Ammon's horn (tissue), 1 donor: Measurements from ENCODE around the gene SUDS3.
"Not testable (repeated sequence)": the region's sequence is repeated elsewhere in the genome, so short reads cannot be mapped to it uniquely, and the experiment has no call there.

Experiments used
- DNase-seq: peaks from one replicate; pipeline ENCODE4 v3.0.0-alpha.2; 2016; ENCODE audit warnings: low spot score

The SUDS3 gene, protein sequence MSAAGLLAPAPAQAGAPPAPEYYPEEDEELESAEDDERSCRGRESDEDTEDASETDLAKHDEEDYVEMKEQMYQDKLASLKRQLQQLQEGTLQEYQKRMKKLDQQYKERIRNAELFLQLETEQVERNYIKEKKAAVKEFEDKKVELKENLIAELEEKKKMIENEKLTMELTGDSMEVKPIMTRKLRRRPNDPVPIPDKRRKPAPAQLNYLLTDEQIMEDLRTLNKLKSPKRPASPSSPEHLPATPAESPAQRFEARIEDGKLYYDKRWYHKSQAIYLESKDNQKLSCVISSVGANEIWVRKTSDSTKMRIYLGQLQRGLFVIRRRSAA

GRCh38 chr12:118376089-118377020, at the start of gene SUDS3:
Gene SUDS3, plus strand, starts transcription at chr12:118376555. Its CDS starts 137 bp downstream, at chr12:118376692.
- peak; percentile 88 for DNase-seq

- DNase-seq: no peak
These were observed 49.4 kb upstream of the SUDS3 start for GRCh38 chr12:118326991-118327390.

GRCh38 chr12:118327391-118327790, 49.0 kb upstream of the SUDS3 start:
- no peak for DNase-seq

GRCh38 chr12:118328486-118329330, 47.6 kb upstream of the SUDS3 start:
- DNase-seq: no peak

GRCh38 chr12:118330421-118331018, 45.8 kb upstream of the SUDS3 start:
- peak; percentile 28 for DNase-seq

GRCh38 chr12:118332511-118332910, 43.8 kb upstream of the SUDS3 start:
- DNase-seq: no peak

GRCh38 chr12:118334241-118334640, 42.1 kb upstream of the SUDS3 start:
- DNase-seq: no peak

DNA sequence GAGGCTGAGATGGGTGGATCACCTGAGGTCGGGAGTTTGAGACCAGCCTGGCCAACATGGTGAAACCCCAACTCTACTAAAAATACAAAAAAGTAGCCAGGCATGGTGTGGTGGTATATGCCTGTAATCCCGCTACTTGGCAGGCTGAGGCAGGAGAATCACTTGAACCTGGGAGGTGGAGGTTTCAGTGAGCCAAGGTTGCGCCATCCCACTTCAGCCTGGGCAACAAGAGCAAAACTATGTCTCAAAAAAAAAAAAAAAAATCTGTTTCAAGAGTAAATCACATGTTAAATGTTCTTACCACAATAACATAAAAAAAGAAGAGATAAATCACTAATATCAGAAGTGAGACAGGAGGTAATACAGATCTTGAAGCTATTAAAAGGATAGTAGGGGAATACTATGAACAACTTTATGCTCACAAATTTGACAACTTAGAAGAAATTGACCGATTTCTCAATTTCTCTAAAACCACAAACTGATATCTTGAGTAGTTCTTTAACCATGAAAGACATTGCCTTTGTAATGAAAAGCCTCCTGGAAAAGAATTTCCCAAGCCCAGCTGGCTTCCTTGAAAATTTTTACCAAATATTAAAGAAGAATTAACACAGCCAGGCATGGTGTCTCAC, 41.3 kb upstream of the SUDS3 start:
- DNase-seq: no peak

DNA sequence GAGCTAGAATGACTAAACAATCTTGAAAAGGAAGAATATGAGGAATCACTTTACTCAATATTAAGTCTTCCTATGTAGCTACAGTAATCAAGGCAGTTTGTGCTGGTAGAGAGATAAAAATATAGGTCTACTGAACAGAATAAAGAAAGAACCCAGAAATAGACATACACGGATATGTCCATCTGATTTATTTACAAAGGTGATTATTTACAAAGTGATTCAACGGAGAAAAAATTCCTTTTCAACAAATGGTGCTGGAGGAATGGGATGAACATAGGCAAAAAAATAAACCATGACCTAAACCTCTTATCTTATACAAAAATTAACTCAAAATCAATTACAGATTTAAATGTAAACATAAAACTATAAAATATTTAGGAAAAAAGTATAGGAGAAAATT, 40.2 kb upstream of the SUDS3 start:
- DNase-seq: no peak

DNA sequence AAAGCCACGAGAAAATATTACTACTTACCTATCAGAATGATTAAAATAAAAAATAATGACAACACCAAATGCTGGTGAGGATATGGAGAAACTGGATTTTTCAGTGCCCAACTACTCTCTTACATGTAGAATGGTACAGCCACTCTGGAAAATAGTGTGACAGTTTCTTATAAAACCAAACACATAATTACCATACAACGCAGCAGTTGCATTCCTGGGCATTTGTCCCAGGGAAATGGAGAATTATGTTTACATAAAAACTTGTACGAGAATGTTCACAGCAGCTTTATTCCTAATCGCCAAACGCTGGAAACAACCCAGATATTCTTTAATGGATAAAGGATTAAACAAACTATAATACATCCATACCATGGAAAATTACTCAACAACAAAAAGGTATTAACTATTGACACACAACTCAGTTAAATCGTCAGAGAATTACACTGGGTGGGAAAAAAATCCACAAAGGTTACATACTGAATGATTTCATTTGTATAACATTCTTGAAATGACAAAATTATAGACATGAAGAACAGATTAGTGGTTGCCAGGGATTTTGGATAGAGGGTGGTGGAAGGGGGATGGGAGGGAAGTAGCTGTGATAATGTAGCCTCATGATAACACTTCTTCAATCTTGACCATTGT, 39.0 kb upstream of the SUDS3 start:
- DNase-seq: no peak

DNA sequence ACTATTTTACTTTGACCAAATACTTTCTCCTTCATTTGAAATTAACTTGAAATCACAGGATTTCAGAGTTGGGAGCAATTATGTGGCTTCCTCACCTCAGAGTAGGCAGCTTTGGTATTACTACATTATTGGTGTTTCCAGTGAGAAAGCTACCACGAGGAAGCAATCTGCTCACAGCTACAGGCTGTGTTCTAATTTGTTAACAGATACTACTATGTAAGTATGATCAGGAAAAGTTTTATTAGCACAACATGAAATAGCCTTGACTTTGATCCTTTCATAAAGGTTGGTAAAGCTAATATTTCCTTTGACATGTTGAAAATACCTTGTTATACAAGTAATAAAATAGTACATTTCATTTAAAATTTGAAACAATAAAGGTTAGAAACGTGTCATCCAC, 34.3 kb upstream of the SUDS3 start:
- DNase-seq: no peak

- no peak for DNase-seq
These were observed 31.5 kb upstream of the SUDS3 start for GRCh38 chr12:118344829-118345228.

DNA sequence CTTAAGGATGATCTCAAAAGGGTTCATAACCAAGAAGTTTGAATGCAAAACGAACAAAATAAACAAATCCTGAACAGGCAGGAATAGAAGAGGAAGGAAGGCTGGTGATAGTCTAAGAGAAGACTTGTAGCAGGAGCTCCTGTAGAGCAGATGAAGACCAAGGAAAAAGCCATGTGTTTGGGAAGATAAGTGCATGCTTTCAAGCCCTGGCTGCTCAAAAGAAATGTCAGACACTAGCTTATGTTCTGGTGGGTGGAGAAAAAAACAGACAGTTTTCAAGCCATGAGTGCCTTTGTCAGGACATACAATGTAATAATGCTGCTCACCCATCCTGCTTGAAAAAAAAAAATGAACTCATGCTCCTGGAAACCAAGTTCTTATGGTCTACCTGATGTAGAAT, 31.0 kb upstream of the SUDS3 start:
- no peak for DNase-seq

DNA sequence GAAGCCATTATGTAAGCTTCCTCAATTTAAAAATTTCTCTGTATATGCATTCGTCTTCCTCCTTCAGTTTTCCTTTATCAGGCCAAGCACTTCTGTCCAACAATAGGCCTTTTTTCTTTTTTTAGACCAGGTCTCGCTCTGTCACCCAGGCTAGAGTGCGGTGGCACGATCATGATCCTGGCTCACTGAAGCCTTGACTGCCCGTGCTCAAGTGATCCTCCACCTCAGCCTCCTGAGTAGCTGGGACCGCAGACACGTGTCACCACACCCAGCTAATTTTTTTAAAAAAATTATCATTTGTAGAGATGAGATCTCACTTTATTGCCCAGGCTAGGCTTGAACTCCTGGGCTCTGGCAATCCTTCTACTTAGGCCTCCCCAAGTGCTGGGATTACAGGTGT, 29.5 kb upstream of the SUDS3 start:
- no peak for DNase-seq

DNA sequence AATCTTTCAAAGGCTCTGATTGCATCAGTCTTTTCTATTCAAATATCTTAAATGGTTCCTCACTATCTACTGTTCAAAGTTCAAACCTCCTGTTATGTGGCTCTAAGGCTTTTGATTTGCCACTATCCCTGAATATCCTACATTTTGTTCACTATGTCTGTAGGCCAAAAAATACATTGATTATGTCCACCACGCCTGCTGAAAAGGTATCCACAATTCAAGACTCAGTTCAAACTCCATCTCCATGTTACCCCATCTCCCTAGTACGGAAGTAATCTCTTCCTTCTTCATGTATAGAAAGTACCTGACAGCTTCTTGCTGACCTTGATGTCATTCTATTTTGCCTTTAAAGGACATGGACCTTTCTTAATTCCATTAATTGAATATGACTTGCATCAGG, 28.4 kb upstream of the SUDS3 start:
- DNase-seq: no peak

DNA sequence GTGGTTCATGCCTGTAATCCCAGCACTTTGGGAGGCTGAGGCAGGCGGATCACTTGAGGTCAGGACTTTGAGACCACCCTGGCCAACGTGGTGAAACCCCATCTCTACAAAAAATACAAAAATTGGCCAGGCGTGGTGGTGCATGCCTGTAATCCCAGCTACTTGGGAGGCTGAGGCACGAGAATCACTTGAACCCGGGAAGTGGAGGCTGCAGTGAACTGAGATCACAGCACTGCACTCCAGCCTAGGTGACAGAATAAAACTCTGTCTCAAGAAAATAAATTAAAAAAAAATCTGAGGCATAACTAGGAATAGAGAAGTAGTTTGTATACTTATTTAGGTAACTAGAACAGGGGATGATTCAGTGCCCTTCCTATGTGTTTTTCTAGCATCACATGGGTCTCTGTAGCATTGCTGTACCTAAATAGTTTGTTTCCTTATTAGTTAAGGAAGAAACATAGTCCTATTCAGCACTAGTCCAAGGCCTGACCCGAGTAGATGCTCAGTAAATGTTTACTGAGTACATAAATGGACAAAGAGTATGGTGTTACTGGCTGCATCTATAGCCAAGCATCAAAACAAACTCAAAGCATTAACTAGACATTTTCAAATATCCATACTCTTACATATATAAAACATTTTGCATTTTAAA, 25.3 kb upstream of the SUDS3 start:
- no peak for DNase-seq

GRCh38 chr12:118353721-118354120, 22.6 kb upstream of the SUDS3 start:
- no peak for DNase-seq

GRCh38 chr12:118354503-118354902, 21.9 kb upstream of the SUDS3 start:
- not testable (repeated sequence) for DNase-seq

- no peak for DNase-seq
These were observed 21.5 kb upstream of the SUDS3 start for GRCh38 chr12:118354903-118355302.

- DNase-seq: no peak
These were observed 20.5 kb upstream of the SUDS3 start for GRCh38 chr12:118355843-118356242.
